Erythroblast (primary cell): ENCODE results near the gene TRIO.

Experiments used
- GATA1 ChIP-seq: IDR thresholded peaks from 2 replicates; pipeline ENCODE4 v1.6.1; 2011; ENCODE audit warnings: low read depth, mild to moderate bottlenecking, control low read depth, low read length, moderate library complexity
- POLR2A ChIP-seq: IDR thresholded peaks from 2 replicates; pipeline ENCODE4 v1.6.1; 2011; ENCODE audit warnings: mild to moderate bottlenecking, low read length

- TF ChIP-seq POLR2A (no peak), GATA1 (no peak)
Measured at GRCh38 chr5:14136228-14136627, 6.9 kb upstream of the TRIO start.
